CD4-positive, alpha-beta T cell treated with Interleukin-2 at 100 ng/mL for 4 hours (primary cell): ENCODE results near the gene SEMA5B.

Source experiments
- DNase-seq: peaks from one replicate; pipeline ENCODE4 v3.0.0-alpha.2; 2020; ENCODE audit warnings: low spot score

The SEMA5B gene

DNA sequence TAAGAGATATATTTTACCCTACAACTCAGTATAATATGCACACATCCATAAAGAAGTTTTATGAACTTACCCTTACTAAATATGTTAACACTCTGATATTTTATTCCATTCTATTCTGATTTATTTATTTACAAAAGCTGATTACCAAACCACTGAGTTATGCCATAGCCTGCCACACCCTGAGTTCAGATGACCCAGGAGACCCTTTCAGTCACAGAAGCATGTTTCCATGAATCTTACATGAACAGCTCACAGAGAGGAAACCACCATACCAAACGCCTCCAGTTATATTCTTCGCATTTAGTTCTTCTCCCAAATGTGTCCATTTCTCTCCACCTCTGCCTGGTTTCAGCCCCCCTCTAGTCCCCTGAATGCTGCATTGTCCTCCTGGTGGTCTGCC, 103.5 kb downstream of the SEMA5B start:
- DNase-seq = no peak

DNA sequence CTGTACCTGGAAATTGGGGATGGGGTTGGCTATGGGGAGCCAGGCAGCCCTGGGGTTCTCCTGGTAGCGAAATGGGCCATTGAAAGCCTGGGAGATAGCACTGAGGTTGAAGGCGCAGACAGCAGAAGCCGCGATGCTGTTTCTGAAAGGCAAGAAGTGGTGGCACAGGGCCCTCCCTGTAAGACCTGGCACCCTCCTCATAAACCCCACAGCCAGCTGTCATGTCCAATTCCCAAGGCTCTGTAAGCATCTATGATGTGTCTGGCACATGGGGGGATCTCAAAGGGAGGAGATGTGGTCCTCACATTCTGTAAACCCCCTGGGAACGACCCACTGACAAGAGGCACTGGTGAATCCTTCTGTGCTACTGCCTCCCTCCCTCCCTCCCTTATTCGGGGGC, 104.0 kb downstream of the SEMA5B start:
- DNase-seq = no peak

- no peak for DNase-seq
These were observed 105.5 kb downstream of the SEMA5B start for GRCh38 chr3:122921791-122922651.

DNA sequence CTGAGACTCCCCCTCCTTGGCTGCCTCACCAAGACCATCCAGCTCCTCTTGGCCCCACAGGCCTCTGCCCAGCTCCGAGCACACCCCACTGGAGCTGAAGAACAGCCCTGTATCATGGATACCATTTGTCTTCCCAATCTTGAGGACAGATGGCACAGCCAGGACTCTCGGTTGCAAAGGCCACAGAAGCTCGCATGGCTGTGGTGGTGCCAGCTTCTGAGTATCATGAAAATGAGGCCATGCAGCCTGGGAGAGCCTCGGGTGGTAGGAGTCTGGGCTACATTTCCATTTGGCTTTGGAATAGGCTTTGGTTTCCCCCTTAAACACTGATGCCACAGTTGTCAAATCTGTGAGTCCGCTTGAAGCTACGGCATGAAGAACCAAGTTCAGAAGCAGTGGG, 106.6 kb downstream of the SEMA5B start:
- DNase-seq = no peak

DNA sequence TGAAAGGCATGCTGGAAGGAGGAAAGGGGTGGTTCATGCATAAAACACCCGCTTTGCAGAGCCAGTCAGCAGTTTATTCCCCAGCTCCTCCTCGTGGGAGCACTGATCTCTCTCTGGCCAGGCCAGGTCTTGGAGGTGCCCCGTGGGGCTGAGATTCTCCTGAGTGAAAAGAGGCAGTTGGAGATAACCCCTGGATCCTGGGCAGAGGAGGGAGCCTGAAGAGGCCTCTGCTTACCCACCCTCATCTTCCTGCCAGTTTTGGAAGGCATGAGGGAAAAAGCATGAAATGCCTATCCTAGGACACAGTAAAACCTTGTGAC, 108.3 kb downstream of the SEMA5B start:
- DNase-seq = no peak

DNA sequence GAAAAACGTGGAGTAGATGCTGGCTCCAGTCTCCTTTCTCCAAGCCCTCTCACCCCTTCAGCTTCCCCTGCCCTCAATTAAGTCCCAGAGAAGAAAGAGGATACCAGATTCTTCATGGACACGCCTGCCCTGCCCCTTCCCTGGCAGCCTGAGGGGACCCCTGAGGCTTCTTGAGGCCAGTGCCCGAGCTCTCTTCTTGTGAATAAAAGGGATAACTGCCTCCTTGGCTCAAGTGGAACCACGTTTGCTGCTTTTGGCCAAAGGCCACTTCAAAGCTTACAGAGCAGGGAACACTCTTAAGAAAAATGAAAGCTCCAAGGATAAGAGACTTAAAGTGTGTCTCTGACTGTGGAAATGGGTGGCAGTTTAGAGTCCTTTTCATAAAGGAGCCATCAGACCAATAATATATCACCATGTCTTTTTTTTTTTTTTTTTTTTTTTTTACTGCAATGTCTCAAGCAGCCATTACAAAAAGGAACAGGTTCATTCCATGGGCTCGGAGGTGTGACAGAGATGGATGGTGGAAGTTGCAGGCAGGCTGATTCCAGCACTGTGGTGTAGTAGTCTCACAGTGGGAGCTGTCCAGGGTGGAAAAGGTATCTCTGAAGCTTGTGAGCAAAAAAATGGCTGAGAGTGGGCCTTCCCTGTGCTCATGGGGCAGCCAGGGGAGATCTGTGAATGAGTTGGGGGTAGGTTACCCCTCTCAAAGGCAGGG, 108.8 kb downstream of the SEMA5B start:
- DNase-seq = no peak

DNA sequence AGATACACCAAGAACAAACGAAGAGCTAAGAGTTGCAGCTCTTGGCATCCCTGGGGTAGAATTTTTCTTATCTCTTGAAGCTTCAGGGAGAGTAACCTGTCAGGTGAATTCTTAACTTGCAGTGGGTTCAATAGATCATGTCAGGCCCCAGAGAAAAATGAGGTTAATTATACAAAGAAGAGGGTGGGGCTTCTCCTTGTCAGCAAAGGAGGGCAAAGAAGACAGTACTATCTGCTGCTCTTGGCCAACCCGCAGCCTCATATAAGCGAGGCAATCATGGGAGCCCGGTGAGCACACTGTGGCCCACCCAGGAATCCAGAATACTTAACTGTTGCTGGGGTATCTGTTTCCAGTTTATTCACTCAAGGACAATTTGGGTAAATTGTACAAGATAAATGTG, 110.2 kb downstream of the SEMA5B start:
- DNase-seq = no peak

DNA sequence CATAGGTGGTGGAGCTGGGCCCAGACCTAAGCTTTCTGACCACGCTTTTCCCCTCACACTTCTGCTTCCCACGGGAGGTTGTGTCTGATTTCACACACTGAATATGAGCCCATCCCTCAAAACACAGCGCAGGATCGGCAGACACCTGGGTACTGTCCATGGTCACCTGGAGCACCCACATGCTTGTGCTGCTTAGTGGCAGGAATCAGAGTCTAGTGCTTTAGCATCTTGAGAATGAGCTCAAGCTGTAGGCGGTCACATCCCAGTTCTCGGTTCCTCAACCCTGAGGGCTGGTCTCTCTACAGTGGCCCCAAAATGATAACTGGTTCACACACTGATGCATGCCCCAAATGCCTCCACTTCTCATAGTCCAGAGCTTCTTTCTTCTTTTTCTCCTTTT, 111.0 kb downstream of the SEMA5B start:
- DNase-seq = no peak

GRCh38 chr3:122916084-122916483, 111.5 kb downstream of the SEMA5B start:
- no peak for DNase-seq

GRCh38 chr3:122915300-122916055, 112.1 kb downstream of the SEMA5B start:
- DNase-seq = no peak

GRCh38 chr3:122913539-122914100, 113.9 kb downstream of the SEMA5B start:
- DNase-seq = no peak

DNA sequence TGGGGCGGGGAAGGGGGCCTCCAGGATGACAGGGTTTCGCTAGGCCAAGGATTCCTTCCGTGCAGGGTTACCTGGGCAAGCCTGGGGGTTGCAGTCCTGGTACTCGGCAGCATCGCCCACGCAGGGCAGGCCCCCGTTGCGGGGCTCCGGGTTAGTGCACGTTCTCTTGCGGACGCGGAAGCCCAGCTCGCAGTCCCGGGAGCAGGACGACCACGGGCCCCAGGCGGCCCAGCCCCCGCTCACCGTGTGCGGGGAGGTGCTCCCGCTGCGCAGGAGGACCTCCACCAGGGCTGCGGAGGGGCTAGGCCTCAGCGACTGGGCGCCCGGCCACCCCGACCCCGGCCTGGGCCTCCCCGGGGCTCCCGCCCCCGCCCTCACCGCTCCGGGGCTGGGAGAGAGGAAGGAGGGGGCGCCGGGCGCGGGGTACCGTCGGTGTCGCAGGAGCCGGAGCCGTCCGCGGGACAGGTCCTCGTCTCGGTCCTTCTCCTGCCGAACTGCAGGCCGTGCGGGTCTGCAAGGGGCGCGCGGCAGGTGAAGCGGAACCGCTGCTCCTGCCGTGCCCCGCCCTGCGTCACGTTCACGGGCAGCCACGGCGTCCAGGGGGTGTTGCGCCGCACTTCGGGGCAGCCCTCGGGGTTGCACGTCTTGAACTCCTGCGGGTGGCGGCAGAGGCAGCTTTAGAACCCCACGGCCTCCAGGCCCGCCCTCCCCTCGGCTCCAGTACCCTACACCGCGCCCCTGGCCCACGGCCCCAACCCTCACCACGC, 114.6 kb downstream of the SEMA5B start:
- DNase-seq = no peak

GRCh38 chr3:122911901-122912300, 115.7 kb downstream of the SEMA5B start:
- DNase-seq = no peak

- no peak for DNase-seq
These were observed 119.3 kb downstream of the SEMA5B start for GRCh38 chr3:122908251-122908650.

GRCh38 chr3:122907471-122907870, 120.1 kb downstream of the SEMA5B start:
- DNase-seq = no peak

DNA sequence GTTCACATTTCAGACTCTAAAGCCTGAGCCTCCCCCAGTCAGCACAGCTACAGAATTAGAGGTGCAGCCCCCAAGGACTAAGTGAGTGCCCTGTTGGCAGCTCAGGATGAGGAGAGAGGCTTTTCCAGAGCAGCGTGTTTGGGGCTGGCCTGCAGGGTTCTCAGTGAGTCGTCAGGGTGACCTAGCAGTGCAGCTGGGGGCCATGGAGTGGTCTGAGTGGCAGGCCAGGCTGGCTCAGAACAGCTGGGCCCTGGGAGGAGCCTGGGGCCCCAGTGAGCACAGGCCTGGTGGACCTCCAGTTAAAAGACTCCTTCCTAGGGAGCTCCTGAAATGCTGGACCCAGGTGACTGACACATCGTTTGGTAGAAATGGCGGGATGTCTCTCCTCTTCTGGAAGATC, 124.4 kb downstream of the SEMA5B start:
- DNase-seq = no peak

DNA sequence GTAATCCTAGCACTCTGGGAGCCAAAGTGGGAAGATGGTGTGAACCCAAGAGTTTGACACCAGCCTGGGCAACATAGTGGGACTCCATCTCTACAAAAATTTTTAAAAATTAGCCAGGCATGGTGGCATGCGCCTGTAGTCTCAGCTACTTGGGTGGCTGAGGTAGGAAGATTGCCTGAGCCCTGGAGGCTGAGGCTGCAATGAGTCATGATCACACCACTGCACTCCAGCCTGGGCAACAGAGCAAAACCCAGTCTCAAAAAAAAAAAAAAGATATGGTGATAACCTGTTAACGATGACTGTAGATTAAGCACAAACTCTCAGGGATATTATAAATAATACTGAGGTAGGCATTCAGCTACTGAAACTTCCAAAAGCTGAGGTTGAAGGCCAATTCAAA, 125.2 kb downstream of the SEMA5B start:
- DNase-seq = no peak

GRCh38 chr3:122898298-122898697, 129.3 kb downstream of the SEMA5B start:
- no peak for DNase-seq

DNA sequence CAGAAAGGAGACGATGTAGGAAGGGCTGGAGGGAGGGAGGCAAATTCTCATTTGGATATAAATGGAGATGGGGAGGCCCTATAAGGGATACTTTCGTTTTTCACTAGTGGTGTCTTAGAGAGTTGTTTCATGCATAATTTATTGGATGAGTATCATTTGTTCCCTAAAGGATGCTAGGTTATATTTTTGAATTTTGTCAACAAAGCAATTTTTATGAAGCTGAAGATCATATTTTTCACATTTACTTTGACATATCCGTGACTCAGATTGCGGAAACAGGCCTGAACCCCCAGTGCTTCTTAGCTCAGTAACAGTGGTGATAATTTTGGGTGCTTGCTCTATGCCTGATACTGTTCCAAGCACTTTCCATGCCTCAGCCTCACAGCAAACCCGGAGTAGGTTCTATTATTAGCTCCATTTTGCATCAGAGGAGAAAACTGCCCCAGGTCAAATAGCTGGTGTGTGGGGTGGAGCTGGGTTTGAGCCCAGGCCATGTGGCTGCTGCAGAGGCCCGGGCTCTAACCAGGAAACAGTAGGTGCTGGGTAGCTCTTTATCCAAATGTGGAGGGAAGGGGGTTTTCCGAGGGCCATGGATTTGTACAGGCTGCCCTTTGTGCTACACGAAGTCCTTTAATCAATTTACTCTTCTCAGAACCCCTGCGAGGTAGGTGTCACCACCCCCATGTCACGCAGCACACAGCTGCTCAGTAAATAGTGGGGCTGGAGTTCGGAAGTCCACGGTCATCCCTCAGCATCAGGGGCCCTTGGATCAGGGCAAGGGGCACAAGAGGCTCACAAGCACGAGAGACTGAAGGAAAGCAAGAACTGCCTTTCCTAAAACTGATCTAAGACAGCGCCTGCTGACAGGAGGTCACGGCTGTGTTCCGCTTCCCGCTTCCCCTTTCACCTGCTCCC, 133.6 kb downstream of the SEMA5B start:
- DNase-seq = no peak

- no peak for DNase-seq
These were observed 134.3 kb downstream of the SEMA5B start for GRCh38 chr3:122893282-122893681.
